Cerebellar cortex (tissue), 1 donor: ENCODE measurements around the gene FERMT1.
A peak's percentile ranks its signal among the peaks of the same experiment; 100 is the strongest.
"Not testable (repeated sequence)": the region's sequence is repeated elsewhere in the genome, so short reads cannot be mapped to it uniquely, and the experiment has no call there.

Experiments used
- DNase-seq: peaks from one replicate; pipeline ENCODE4 v3.0.0-alpha.2; 2015; ENCODE audit warnings: low spot score

Gene FERMT1

GRCh38 chr20:6115221-6115895 lies 7.5 kb downstream of the FERMT1 start:
- DNase-seq = no peak

DNA sequence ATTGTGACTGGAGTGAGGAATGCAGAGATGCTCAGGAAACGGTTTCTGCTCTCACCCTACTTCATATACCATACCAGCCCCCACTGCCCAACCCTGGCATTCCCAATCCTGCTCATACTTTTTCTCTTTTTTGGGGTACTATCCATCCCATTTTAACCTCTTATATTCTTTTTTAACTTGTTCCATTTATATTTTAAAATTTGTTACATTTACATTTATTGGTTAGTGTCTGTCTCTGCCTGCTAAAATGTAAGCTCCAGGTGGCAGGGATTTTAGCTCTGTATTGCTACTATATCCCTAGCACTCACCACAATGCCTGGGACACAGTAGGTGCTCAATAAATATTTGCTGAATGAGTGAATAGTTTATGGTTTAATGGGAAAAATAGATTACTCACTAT lies 8.1 kb downstream of the FERMT1 start:
- DNase-seq = no peak

- DNase-seq = no peak
Measured at GRCh38 chr20:6113951-6114350, 8.9 kb downstream of the FERMT1 start.

DNA sequence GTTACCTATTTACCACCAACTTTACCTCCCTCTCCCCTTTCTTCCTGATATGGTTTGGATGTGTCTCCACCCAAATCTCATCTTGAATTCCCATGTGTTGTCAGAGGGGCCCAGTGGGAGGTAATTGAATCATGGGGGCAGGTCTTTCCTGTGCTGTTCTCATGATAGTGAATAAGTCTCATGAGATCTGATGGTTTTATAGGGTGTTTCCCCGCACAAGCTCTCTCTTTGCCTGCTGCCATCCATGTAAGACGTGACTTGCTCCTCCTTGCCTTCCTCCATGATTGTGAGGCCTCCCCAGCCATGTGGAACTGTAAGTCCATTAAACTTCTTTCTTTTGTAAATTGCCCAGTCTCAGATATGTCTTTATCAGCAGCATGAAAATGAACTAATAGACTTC lies 9.9 kb downstream of the FERMT1 start:
- DNase-seq = not testable (repeated sequence)

GRCh38 chr20:6108330-6108729 lies 14.5 kb downstream of the FERMT1 start:
- DNase-seq = no peak

- no peak for DNase-seq
Measured at GRCh38 chr20:6104493-6105188, 18.2 kb downstream of the FERMT1 start.

- no peak for DNase-seq
Measured at GRCh38 chr20:6103301-6103700, 19.5 kb downstream of the FERMT1 start.

GRCh38 chr20:6101346-6101745 lies 21.5 kb downstream of the FERMT1 start:
- DNase-seq = no peak

DNA sequence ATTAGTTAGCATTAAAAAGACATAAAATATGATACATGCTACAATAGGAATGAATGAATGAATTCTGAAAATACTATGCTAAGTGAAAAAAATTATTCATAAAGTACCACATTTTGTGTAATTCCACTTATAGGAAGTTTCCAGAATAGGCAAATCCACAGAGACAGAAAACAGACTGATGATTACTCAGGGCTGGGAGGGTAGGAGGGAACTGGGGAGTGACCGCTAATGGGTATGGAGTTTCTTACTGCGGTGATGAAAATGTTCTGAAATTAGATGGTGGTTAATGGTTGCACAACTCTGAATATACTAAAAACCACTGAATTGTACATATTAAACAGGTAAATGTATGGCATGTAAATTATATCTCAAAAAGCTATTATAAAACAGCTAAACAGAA lies 22.6 kb downstream of the FERMT1 start:
- DNase-seq = no peak

GRCh38 chr20:6099819-6100218 lies 23.0 kb downstream of the FERMT1 start:
- no peak for DNase-seq

DNA sequence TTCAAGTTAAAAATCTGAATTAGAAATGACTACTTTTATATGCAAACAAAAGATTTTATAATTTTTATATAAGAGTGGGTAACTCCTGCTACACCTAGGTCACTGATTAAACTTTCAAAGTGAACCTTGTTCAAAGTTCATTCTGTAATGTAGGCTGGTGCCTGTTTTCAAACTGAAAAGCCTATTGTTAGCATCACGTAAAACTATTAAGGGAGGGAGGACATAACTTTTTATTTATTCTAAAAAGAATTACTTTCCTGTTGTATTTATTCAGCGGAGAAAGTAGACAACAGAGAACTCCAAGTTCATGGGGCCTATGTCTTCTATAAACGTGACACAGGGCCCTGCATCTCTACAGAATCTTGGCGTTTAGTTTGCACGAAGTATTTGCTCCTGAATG lies 27.4 kb downstream of the FERMT1 start:
- no peak for DNase-seq

DNA sequence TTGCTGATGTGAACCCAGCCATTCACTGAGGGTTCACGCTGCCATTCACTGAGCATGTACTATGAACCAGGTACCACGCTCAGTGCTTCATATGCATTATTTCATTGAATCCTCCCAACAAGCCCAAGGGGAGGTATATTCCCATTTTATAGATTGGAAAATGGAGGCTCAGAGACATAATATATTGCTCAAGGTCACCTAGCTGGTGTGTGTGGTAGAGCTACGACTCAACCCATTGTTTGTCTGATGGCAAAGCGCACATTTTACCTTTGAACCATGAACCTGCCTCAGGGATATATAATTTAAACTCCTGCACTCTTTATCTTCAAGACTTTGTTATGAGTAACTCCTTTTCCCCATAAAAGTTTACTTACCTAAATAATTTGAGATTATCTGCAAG lies 28.3 kb downstream of the FERMT1 start:
- no peak for DNase-seq

DNA sequence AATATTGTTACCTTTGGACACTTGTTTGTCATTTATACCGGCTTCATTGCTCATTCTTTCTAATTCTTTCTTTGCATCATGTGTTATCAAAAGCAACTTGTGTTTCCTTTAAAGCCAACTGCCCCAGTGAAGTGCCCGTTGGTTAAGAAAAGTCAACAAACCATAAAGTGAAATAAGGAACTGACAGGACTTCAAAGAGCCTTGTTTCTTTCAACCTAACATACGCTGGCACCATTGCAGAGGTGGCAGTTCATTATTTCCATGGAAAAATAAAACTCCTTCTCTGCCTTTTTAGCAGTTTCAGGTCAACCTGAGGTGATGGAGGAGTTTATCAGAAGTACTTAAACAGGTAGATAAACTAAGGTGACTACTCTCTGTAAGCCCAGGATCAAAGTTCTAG lies 28.8 kb downstream of the FERMT1 start:
- DNase-seq = no peak

GRCh38 chr20:6091661-6092060 lies 31.2 kb downstream of the FERMT1 start:
- DNase-seq = no peak

DNA sequence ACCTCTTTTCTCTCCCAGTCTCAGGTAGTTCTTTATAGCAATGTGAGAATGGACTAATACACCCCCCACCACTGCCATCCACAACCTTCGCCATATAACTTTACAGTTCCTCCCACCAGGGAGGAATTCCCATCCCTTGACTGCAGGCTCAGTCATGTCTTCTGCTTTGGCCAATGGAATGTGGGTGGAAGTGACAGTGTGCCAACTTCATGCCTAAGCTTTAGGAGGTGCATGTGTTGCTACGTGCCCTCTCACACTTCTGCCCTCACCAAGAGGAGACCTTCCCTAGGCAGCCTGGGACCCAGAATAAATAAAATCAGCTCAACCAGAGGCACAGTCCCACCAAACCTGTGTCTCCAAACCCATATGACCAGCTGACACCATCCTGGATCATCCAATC lies 36.0 kb downstream of the FERMT1 start:
- no peak for DNase-seq

- no peak for DNase-seq
Measured at GRCh38 chr20:6083926-6084325, 38.9 kb downstream of the FERMT1 start.

- DNase-seq = no peak
Measured at GRCh38 chr20:6081236-6081635, 41.6 kb downstream of the FERMT1 start.

- DNase-seq = peak; percentile 86
Measured at GRCh38 chr20:6079016-6079415, 43.8 kb downstream of the FERMT1 start.

DNA sequence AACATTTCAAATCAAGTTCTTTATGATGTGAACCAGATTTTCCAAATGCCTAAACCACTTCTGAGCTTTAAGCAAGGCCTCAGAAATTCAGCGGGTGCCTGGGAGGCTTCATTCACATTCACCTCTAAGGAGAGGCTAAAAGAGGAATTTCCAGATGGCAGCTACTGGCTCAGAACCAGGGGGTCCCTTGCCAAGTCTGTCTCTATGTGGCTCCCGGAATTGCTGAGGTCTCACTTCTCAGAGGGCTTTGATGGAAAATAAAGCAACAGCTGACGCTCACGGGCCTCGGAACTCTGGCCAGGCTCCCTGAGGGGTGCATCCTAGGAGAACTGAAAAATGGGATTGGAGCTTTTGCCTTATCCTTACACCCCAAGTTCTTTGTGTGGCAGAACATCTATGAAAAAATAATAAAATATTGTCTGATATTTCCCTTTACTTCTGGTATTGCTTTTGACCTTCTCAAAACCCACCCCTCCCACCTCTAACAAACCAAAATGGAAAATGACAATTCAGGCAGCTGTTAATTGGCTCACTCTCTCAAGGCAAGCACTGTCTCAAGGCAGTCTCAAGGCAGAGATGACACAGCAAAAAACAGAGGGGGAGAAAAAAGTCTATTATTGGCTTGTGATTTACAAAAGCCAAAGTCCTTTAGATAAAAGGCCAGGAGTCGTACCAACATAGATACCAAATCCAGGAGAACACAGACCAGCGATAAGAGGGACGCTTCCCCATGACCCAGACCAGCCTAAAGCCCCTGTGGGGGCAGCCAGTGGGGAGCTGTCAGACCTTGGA lies 47.2 kb downstream of the FERMT1 start:
- peak; percentile 98 for DNase-seq

DNA sequence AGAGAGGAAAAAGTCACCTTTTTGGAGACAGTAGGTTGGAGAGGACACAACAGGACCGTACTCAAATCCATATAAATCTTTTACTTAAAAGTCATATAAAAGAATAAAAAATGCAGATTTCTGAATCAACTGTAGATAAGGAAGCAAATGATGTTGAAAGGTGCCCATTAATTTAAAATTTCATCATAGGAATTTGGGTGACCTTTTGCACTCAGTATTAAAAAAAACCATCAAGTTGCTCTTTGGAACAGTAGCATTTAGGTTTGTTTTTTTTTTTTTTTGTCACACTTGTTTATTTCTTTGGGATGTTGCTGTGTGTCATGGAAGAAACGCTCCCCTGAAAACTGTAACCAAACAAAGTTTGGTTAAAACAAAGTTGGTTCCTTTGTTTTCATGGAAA lies 48.0 kb downstream of the FERMT1 start:
- DNase-seq = no peak

- peak; percentile 20 for DNase-seq
Measured at GRCh38 chr20:6074145-6074561, 48.7 kb downstream of the FERMT1 start.

GRCh38 chr20:6070829-6071695 lies 51.8 kb downstream of the FERMT1 start:
- DNase-seq = no peak
